ENCODE results near the gene RSPRY1.
A peak's percentile ranks its signal among the peaks of the same experiment; 100 is the strongest.
"Not testable (repeated sequence)": the region's sequence is repeated elsewhere in the genome, so short reads cannot be mapped to it uniquely, and the experiment has no call there.

The RSPRY1 gene

GRCh38 chr16:57184113-57184512, 2.0 kb upstream of the RSPRY1 start:
- no peak for DNase-seq
- in situ Hi-C loops (cut with MboI; ENCODE audit: low pct_unique_long_range_greater_than_20kb, low sequenced_read_pairs) = no loop called here

GRCh38 chr16:57184887-57185445, 1.2 kb upstream of the RSPRY1 start:
- no peak for DNase-seq
- in situ Hi-C loops (cut with MboI; ENCODE audit: low pct_unique_long_range_greater_than_20kb, low sequenced_read_pairs) = no loop called here

DNA sequence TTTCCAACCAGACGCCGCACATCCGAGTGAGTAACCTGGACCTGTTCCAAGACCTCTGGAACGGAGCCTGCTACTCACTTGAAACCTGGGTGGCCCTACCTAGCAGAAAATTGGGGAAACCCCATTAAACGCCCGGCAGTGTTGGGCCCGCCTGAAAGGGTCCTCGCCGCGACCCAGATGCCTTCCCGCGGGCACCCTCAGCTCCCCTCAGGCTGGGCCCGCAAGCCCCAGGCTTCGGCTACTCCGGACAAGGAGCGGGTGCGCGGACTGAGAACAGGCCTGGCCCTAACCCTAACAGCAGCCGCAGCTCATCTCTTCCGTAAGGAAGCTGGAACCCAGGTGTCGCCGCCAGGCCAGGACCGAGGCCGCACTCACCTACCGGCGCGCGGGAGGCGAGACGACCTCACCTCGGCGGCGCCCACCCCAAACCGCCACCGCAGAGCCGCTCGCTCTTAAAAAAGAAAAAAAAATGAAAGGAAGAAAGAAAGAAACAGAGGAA, 634 bp upstream of the RSPRY1 start:
- in situ Hi-C loops (cut with MboI; ENCODE audit: low pct_unique_long_range_greater_than_20kb, low sequenced_read_pairs) = no loop called here
- DNase-seq = no peak

DNA sequence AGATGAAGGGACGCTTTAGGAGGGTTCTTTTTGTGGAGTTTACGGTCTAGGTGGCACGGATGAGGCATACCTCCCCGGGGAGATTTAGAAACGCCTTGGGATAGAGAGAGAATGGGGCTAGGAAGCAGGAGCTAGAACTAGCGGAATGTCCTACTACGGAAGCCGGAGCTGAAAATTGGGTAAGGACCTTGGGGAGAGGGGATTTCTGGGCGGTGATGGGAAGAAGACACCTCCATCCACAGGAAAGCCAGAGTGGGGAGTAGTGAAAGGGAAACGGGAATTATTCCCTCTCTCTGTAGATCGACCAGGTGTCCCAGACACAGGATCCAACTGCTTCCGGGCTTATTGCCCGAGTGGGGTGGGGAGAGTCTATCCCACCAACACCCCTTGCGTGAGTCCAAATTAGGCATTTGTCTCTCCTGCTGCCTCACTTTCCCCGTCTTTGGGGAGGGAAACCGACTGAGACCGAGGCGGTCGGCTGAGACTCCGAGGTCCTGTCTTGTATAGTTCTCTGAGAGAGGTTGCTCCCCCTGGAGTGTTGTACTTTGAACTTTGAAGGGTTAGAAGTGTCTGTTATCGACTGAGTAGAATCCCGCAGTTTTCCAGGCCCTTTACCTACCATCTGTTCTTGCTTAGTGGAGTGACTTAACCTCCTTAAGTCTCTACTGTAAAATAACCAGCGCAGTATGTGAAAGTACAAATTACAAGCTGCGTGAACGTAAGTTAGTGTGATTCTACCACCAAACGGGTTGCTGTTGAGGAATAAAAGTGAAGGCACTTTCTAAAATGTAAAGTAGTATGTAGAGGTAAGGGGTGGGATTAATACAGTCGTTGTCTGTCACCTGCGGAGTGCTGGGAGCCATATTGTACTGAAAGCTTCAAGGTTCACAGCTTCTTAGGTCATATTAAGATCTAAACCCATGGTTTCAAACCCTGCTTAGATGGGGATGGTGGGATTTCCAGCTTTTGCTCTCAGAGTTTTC, 1.0 kb downstream of the RSPRY1 start:
- in situ Hi-C loops (cut with MboI; ENCODE audit: low pct_unique_long_range_greater_than_20kb, low sequenced_read_pairs) = no loop called here
- DNase-seq = peak; percentile 35

GRCh38 chr16:57187902-57188710, 2.0 kb downstream of the RSPRY1 start:
- DNase-seq = peak; percentile 12
- in situ Hi-C loops (cut with MboI; ENCODE audit: low pct_unique_long_range_greater_than_20kb, low sequenced_read_pairs) = not testable (repeated sequence)

- no peak for DNase-seq
- in situ Hi-C loops (cut with MboI; ENCODE audit: low pct_unique_long_range_greater_than_20kb, low sequenced_read_pairs) = no loop called here
These were observed 2.5 kb downstream of the RSPRY1 start for GRCh38 chr16:57188711-57189002.

DNA sequence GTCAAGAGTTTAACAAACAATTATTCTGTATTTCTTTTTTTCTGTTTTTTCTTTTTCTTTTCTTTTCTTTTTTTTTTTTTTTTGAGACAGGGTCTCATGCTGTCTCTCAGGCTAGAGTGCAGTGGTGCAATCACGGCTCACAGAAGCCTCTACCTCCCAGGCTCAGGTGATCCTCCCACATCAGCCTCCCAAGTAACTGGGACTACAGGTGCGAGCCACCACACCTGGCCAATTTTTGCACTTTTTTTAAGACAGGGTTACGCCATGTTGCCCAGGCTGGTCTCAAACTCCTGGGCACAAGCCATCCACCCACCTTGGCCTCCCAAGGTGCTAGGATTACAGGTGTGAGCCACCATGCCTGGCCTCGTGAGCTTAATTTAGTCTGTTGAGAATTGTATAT, 3.4 kb downstream of the RSPRY1 start:
- DNase-seq; in situ Hi-C loops (cut with MboI; ENCODE audit: low pct_unique_long_range_greater_than_20kb, low sequenced_read_pairs): not testable (repeated sequence)

- DNase-seq = no peak
- in situ Hi-C loops (cut with MboI; ENCODE audit: low pct_unique_long_range_greater_than_20kb, low sequenced_read_pairs) = no loop called here
These were observed 4.0 kb downstream of the RSPRY1 start for GRCh38 chr16:57190136-57190535.

DNA sequence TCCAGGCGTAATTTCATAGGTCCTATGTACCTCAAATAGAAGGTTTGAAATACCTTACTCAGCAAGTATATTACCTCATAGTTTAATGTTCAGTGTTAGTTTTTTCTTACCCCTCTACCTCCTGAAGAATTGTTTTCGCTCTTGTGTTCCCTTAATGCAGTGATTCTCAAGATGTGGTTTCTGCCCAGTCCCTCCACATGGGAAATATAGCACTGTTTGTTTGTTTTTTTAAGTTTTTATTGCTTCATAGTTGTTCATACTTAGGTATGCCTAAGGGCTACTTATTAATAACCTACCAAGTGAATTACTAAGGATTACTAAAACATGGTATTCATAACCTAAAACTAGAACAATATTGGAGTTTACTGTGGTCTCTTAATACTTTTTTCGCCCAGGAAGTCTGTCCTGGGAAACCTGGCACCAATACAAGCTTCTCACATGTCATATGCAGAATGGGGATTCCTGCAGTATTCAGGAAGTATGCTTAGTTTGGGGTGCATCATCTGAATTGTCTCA, 5.0 kb downstream of the RSPRY1 start:
- in situ Hi-C loops (cut with MboI; ENCODE audit: low pct_unique_long_range_greater_than_20kb, low sequenced_read_pairs) = no loop called here
- DNase-seq = no peak

DNA sequence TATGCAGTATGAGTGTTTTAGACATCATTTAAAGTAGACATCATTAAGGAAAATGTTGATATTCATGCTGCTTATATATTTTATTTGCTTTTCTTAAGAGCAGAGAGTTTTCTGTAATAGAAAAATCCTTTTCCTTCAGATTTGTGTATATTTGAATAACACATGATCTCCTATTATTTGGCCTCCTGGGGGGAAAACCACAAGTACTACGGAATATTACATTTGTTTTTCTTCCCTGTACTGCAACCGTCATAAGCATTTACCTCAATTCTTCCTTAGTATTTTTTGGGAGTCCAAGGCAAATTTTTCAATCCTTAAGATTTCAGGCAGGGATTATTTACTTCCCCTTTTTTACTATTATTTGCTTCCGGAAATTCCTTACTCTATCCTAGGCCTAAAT, 6.0 kb downstream of the RSPRY1 start:
- in situ Hi-C loops (cut with MboI; ENCODE audit: low pct_unique_long_range_greater_than_20kb, low sequenced_read_pairs) = no loop called here
- no peak for DNase-seq

DNA sequence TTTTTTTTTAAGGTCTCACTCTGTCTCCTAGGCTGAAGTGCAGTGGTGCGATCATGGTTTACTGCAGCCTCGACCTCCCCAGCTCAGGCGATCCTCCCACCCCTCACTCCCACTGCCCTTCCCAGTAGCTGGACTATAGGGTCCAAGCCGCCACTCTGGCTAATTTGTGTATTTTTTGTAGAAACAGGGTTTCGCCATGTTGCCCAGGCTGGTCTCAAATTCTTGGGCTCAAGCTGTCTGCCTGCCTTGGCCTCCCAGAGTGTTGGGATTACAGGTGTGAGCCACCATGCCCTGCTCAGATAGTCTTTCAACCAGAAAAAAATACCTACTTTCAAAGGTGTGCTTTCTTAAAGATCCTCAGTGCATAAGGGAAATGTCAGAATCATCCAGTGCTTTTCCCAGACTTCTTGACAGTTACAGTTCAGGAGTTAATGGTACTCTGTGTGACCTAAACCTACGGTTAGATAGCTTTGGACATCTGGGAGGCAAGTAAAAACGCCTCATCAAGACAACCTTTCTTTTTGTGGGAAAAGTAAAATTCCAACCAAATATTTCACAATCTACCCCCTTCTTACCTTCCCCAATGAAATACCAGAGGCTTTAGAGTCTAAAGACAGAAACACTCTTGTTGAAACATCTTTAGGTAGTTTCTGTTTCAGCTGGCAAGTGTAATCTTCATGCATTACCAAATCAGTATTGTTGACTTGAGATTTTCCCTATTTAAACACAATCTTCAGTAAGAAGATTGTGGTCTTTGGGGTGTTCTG, 6.8 kb downstream of the RSPRY1 start:
- no peak for DNase-seq
- in situ Hi-C loops (cut with MboI; ENCODE audit: low pct_unique_long_range_greater_than_20kb, low sequenced_read_pairs) = no loop called here

- in situ Hi-C loops (cut with MboI; ENCODE audit: low pct_unique_long_range_greater_than_20kb, low sequenced_read_pairs) = no loop called here
- DNase-seq = no peak
These were observed 8.4 kb downstream of the RSPRY1 start for GRCh38 chr16:57194512-57194911.

GRCh38 chr16:57196286-57196685, 10.2 kb downstream of the RSPRY1 start:
- in situ Hi-C loops (cut with MboI; ENCODE audit: low pct_unique_long_range_greater_than_20kb, low sequenced_read_pairs) = no loop called here

DNA sequence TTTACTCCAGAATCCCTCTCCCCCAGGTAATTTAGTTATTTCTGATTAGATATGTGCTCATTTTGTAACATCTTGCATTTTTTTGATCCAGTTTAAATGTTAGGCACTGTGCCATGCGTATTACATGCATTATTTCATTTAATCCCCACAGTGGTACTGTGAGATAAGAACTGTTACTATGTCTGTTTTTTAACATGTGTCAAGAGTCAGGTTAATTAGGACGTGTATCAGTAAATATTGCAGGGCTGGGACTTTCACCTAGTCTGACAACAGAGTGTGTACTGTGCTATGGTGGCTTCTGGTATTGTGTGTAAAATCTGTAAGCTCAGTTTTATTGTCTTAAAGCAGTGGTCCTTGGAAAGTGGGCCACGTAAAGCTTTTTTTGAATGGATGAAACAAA, 10.6 kb downstream of the RSPRY1 start:
- in situ Hi-C loops (cut with MboI; ENCODE audit: low pct_unique_long_range_greater_than_20kb, low sequenced_read_pairs) = no loop called here
- DNase-seq = no peak

More at GRCh38 chr16:57196286-57196685, 10.2 kb downstream of the RSPRY1 start:
- no peak for DNase-seq

- in situ Hi-C loops (cut with MboI; ENCODE audit: low pct_unique_long_range_greater_than_20kb, low sequenced_read_pairs); DNase-seq: not testable (repeated sequence)
These were observed 14.2 kb downstream of the RSPRY1 start for GRCh38 chr16:57200321-57200720.

DNA sequence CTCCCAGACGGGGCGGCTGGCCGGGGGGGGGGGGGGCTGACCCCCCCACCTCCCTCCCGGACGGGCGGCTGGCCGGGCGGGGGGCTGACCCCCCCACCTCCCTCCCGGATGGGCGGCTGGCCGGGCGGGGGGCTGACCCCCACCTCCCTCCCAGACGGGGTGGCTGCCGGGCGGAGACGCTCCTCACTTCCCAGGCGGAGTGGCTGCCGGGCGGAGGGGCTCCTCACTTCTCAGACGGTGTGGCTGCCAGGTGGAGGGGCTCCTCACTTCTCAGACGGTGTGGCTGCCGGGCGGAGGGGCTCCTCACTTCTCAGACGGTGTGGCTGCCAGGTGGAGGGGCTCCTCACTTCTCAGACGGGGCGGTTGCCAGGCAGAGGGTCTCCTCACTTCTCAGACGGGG, 14.8 kb downstream of the RSPRY1 start:
- DNase-seq; in situ Hi-C loops (cut with MboI; ENCODE audit: low pct_unique_long_range_greater_than_20kb, low sequenced_read_pairs): not testable (repeated sequence)

- DNase-seq = no peak
- in situ Hi-C loops (cut with MboI; ENCODE audit: low pct_unique_long_range_greater_than_20kb, low sequenced_read_pairs) = no loop called here
These were observed 16.2 kb downstream of the RSPRY1 start for GRCh38 chr16:57202095-57202886.

DNA sequence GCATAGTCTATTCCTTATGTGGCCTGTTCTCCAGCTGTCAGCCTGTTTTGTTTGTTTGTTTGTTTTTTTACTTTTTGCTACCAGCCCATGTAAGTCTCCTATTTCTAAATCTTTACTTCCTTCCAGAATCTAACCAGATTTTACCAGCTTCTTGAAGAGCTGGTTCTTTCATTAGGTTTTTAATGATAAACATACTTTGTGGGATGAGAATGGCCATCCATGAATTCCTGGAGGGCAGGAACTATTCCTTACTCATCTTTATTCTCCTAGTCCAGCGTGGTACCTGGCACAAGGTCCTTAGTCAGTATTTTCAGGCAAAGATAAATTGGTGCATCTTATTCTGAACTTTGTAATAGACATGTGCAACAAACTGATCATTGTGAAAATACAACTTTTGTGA, 17.3 kb downstream of the RSPRY1 start:
- in situ Hi-C loops (cut with MboI; ENCODE audit: low pct_unique_long_range_greater_than_20kb, low sequenced_read_pairs) = no loop called here
- DNase-seq = no peak

Measured in KBM-7 (cell line).